GM19239 (cell line): ENCODE data around the gene KLHDC7A.
"Not testable (repeated sequence)": the region's sequence is repeated elsewhere in the genome, so short reads cannot be mapped to it uniquely, and the experiment has no call there.

Source experiments
- DNase-seq: peaks from one replicate; pipeline ENCODE4 v3.0.0; 2011; ENCODE audit warnings: low spot score; ENCODE audit not compliant: insufficient read length
- FAIRE-seq: peaks from 2 replicates; lab custom pipeline; 2011; peaks lifted over from hg19 to GRCh38; lab: Jason Lieb, UNC

KLHDC7A gene

DNA sequence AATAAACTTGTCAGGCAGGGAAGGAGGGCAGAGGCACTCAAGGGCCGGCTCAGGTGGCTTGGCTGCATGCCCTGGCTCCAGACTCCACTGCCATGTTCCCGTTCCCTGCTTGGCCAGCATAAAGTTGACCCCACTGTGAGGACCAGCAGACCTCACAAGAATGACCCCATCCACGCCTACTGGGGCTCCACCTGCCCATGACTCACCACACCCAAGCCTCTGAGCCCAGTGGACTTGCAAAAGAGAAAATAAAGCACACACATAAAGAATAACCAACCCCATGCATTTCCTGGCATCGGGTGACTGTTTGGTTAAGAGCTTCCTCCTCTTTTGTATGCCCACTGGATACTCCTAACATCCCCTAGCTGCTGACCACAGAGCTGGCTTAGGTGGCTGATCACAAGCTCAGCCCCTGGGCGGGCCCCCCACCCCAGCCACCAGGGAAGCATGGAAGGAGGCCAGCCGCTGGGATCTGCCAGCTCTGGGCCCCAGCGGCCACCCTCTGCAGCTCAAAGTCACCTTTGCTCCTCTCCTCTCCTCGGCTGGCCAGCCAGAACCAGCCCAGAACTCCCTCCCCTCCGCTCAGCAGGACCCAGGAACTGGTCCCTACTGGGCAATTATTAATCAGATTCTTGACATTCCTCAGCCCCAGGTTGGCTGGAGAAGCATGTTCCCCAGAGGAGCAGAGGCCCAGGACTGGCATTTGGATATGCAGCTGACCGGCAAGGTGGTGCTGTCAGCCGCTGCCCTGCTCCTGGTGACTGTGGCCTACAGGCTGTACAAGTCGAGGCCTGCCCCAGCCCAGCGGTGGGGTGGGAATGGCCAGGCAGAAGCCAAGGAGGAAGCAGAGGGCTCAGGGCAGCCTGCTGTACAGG lies at the start of gene KLHDC7A:
Gene KLHDC7A, plus strand, starts transcription at position 616 of the 875 bp plus-strand sequence. Its CDS starts 52 bp downstream, at position 668.
- FAIRE-seq (no peak), DNase-seq (no peak)

DNA sequence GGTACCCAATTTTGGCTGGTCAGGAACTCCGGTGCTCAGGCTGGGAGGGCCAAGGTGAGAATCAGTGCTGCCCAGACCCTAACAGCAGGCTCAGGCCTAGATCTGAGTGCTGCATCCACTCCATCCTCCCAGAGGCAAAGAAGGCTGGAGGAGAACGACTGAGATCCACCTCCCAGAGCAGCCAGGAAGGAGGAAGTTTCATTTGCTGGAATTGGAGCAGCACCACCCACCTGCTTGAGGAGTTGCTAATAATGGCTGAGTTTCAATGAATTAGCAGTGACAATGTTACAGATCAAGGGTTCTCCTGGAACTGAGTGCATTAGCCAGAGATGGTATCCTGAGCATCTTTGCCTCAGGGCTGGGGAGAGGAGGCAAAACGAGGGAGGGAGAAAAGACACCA lies 46.7 kb upstream of the KLHDC7A start:
- no peak for DNase-seq
- FAIRE-seq = no peak

DNA sequence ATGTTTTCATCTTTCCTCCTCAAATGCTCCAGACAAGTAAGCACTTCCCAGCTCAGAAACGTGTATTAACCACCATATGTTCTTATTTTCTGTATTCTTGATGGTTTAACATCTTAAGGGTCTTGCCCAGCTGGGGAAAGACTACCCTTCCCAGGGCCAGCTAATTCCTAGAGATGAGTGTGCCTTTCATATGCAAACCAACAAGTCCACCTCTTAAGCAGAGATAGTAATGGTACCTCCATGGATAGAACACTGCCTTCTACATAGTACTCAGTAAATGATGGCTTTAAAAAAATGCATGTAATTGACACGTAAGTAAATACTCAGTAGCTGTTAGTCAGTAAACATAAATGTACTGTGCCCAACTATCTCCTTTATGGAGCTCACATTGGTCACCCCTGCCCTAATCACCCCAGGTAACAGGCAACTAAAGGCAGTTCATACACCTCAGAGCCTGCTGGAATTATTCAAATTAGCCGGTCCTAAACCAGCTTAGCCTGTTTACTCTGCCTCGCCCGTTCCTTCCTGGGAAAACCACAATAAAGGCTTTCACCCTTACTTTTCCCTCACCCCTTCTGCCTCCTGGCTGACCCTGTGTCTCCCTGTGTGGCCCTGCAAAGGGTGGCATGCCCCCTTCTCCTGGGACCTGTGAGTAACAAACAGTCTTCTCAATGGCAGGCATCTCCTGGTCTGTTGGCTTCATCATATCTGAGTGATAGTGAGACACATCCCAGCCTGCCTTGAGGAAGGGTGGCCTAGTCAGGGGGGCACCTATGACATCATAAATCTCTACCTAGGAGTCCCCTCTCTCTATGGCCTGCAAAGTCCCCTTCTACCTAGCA lies 40.1 kb upstream of the KLHDC7A start:
- FAIRE-seq (no peak), DNase-seq (no peak)

DNA sequence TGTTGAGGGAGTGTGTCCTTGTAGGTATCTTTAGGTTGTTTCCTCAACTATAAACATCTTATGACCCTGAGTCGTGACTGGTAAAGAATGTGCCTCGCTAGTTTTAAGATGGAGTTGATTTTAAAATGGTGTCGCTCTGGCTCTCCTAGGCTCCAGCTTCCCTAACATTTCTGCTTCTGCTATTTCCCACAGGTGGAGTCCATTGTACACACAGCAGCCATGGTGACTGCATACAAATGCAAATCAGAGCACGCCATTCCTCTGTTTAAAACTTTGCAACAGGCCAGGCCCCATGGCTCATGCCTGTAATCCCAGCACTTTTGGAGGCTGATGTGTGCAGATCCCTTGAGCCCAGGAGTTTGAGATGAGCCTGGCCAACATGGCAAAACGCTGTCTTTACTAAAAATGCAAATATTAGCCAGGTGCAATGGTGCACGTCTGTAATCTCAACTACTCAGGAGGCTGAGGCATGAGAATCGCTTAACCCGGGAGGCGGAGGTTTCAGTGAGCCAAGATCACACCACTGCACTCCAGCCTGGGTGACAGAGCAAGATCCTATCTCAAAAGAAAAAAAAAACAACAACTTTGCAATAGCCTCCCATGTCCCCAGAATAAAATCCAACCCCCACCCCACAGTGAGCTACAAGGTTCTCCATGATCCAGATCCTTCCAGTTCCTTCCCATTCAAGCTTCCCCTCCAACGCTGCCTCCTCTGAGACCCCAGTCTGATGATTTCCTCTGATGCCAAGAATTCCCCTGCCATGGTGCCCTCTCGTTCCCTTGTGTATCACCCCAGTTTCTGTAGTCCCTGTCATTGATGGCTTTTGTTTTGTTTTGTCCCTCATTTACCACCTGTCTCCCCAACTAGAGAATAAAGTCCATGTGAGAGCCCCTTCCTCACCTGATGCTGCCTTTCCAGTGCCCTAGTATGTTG lies 36.9 kb upstream of the KLHDC7A start:
- FAIRE-seq (no peak), DNase-seq (no peak)

DNA sequence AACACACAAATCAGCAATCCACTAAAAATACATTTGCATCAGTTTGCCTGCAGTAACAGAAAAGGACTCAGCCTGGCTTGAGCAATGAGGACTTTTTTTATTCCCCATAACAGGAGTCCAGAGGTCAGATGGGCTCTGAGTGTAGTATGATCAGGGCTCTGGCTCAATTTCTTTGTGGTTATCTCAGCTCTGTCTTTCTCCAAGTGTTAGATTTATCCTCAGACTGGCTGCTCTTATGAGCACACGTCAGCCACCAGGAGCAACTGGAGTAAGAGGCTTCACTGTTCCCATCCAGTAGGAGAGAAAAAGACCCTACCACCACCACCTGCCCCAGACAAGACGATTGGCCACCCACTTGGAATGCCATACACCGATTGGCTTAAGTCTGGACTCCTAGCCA lies 36.2 kb upstream of the KLHDC7A start:
- FAIRE-seq (no peak), DNase-seq (no peak)

DNA sequence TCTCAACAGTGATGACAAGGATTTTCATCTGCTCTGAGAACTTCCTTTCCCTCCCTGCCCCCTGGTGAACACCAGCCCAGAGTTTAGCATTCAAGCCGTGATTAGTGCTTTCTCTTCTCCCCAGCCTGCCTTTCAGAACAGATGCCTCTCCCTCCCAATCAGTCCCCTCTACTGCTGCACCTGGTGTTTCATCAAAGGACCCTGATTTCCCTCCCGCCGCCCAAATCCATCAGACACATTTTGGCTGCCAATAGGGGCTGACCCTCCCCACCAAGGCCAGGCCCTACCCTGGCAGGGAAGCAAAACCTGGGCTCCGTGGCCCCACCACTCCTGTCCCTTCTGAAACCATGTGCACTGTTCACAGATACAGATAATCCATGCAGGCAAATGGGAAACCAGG lies 34.0 kb upstream of the KLHDC7A start:
- FAIRE-seq (no peak), DNase-seq (no peak)

DNA sequence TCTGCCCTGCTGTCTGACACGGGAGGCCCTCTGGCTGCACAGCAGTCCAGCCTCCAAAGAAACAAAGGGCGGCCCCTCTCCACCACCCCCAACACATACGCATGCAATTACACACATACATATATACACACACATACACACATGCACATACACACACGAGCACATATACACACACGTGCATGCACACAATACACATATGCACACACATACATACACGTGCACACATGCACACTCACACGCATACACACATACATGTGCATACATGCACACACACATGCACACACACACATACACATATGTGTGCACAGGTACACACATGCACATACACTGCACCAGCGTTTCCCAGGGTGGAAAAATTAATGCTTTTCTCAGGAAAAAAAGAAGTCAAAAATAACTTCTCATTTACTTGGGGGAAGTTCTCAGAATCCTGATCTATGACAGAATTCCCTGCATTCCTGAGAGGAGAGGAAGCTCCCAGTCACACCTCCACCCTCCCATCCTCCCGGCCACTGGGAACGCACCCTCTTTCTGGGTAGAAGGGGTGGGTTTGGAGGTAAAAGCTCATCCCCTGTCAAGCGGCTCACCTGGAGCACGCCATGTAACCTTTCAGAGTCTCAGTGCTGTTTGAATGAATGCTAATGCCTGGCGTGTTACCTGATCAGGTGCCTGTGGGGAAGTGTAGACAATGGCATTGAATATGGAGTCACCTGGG lies 33.1 kb upstream of the KLHDC7A start:
- no peak for DNase-seq
- no peak for FAIRE-seq

DNA sequence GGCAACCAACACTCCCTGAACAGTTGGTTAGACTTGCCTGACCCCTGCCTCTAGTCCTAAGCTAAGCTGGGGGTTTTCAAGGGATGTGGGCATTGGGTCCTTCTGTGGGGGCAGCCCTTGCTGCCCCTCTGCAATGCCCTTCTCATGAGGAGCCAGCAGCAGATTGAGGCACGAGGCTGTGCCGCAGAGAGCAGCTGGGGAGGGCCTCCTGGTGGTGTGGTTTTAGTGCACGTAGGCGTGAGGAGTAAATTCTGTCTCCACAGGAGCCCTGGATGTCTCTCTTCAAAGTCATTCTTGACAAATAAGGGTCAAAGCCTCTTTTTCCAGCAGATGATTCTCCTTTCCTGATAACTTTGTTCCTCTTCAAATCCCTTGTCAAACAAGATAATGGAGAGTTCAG lies 31.8 kb upstream of the KLHDC7A start:
- FAIRE-seq (no peak), DNase-seq (no peak)

DNA sequence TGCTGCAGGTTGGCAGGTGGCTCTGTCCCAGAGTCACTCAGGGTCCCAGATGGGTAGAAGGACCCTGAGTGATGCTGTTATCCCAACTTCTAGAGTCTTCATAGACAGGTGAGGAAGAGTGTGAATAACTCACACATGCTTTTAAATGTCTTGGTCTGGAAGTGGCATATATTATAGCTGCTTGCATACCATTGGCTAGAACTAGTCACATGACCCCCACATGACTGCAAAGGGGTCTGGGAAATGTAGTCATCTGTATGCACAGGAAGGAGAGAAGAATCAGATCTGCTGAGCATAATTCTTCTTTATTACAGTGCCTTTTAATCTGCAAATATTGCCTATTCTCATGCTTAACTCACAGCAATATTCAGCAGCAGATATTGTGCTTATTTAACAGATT lies 28.2 kb upstream of the KLHDC7A start:
- peak; percentile 22 for DNase-seq
- no peak for FAIRE-seq

DNA sequence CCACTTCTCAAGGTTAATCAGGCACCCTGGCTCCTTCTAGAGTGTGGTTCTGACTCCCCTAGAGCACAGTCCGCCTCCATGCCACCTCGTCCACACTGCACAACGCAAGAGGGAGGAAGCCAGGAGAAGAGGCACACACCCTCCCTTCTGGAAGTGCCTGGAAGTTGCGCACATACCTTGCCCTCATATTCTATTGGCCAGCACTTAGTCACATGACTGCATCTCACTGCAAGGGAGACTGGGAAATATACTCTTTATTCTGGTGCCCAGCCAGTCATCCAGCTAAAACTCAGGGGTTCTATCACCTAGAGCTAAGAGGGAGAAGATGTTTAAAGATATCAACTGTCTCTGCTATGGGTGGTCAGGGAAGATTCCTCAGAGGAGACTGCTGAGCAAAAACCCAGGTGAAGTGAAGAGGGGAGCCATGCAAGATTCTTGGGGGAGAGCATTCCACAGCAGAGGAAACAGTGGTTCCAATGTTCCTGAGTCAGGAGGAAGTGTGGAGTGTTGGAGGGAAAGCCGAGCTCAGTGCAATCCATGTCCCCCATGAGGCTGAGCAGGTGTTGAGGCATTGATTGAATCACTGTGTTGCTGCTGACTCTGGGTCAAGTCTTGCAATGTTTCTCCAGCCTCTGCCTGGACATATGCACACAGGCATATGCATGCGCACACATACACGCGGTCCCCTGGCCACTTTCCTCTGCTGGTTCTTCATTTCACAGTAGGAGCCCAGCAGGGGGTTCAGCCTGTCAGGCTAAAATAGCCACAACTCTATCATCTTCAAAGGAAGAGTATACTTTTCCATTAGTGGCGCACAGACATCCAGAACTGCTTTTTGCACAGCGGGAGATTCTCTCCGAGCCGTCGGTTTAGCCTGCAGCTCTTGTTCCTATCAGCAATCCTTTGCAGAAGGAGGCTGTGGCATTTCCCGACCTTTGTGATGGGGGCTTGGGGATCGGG lies 22.3 kb upstream of the KLHDC7A start:
- no peak for DNase-seq
- no peak for FAIRE-seq

DNA sequence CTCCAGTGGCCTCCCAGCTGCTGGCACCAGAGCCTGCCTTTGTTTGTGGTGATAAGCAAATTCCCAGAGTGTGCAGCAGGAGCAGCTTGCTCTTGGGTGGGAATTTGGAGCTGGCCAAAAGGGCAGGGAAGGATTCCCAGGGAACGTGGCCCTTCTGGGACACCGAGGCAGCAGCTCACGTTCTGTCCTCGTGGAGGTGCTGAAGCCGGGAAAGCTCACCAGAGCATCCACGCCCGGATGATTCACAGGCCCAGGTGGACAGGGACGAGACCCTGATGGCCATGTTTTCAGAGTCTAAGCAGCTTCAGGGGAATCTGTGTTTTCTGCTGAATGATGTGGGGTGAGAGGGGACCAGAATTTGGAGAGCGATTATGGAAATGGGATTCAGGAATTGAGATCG lies 19.1 kb upstream of the KLHDC7A start:
- FAIRE-seq (no peak), DNase-seq (no peak)

DNA sequence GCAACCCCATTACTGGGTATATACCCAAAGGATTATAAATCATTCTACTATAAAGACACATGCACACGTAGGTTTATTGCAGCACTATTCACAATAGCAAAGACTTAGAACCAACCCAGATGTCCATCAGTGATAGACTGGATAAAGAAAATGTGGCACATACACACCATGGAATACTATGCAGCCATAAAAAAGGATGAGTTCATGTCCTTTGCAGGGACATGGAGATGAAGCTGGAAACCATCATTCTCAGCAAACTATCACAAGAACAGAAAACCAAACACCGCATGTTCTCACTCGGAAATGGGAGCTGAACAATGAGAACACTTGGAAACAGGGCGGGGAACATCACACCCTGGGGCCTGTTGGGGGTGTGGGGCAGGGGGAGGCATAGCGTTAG lies 18.2 kb upstream of the KLHDC7A start:
- DNase-seq, FAIRE-seq: not testable (repeated sequence)

DNA sequence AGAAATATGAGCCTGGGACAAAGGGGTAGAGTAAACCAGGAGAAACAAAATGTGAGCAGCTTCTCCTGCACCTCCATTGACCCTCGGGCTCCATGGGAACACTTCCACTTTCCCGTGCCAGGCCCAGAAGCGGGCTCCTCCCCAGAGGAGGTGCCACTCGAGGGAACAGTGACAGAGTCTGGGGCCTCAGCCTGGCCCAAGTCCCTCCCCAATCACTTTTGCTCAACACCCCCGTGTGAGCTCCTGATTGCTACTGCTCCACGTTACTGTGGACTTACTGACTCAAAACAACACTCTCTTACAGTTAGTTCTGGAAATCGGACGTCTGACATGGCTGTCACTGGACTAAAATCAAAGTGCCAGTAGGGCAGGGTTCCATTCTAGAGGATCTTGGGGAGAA lies 17.7 kb upstream of the KLHDC7A start:
- no peak for FAIRE-seq
- no peak for DNase-seq

DNA sequence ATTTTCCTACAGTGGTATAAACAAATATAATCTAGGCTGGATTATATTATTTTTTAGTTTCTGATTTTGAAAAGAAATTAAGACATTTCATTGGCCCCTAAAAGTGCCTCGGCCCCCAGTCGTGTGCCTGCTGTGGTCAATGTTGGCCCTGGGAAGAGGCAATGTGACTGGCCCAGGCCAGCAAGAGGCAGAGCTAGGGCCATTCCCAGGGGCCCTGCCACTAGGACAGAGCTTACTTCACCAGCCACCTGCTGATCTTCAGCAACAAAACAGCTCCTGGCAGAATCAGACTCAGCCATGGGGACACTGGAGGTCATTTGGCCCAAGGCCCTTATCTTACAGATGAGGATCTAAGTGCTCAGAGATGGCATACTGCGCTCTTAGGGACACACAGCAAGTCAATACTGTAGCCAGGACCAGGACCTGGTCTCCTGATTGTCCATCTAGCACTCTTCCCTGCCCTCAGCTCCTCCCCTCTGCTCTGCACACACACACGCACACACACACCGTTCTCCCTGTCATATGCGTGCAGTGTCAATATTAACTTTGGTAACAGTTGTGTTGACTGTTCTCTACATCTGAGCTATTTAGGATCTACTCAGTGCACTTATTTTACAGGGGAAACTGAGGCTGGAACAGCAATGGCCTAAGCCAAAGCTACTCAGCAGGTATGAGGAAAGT lies 16.6 kb upstream of the KLHDC7A start:
- DNase-seq = no peak
- FAIRE-seq = no peak

DNA sequence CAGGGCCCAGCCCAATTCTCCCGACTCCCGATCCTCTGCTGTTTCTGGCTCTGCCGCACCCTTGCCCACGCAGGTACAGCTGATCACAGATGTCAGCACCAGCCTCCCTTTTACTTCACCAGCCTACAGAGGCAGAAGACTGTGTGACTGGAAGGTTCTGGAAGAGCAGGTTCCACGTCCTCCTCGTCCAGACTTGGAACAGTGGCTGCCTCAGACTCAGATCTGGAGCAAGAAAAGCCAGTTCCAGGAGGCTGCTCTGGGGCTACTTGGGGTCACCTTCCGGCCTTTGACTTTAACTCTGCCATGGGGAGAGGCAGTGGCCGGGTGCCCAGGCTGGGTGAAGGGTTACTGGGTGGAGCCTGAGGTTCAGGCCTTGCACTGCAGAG lies 16.1 kb upstream of the KLHDC7A start:
- FAIRE-seq (no peak), DNase-seq (no peak)

DNA sequence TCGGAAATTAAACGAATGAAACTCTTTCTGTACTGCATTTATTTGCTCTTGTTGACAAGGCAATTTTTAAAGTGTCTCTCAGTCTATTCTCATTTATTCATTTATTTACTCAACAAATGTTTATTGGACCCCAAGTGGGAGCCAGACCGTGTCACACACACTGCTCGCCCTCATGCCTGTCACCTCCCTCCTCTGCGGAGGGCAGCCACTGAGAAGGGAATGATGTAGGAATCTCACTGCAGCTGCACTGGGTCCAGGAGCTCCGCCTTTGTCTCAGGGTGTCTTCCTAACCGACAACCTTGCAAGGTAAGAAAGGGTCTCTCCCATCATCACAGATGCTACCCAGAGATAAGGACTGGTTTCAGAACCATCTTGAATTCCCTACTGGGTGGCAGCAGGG lies 14.1 kb upstream of the KLHDC7A start:
- DNase-seq (no peak), FAIRE-seq (no peak)

DNA sequence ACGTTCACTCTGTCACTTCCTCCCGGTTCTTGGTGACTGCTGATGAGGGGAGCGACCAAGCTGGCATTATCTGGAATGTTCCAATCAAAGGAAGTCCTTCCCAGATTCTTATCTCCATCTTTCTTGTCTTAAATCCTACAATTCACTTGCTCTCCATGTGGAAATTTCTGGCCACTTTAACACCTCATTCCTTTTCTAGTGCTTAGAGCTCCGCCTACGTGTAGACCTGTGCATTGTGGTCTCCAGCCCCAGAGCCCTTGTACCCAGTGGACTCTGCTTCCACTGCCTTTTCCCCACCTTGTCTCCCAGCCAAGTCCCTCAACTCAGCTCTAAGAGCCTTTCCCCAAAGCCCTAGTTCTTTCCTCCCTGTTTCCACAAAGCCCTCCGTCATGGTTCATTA lies 12.2 kb upstream of the KLHDC7A start:
- FAIRE-seq = no peak
- DNase-seq = no peak

DNA sequence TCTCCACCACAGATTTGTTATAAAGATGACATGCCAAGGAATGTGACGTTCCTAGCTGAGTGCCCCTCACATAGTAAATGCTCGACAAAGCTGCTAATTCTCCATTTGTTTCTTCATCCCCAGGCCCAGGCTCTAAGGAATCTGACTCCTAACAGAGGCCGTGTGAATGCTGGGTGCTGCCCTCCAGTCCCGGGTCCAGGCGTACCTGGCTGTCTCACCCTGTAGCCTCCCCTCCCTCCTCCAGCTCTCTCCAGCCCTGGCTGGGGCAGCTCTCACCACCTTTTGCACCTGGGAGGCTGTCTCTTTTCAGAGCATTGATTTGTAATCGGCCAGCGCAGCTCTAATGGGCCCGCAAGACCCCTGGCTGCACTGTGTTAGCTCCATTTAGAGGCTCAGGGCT lies 11.2 kb upstream of the KLHDC7A start:
- no peak for FAIRE-seq
- no peak for DNase-seq
